AG04450 (cell line): ENCODE data around the gene ECHDC3. TPM values are rescaled to one million over a fixed set of nuclear protein-coding genes. Genes with fewer than 3 reads are reported as not detected.

Source experiments
- CTCF ChIA-PET: fragments of 300-600, 350-600 bp; formaldehyde crosslinking; extraction: SDS; loops from one replicate; lab custom pipeline; 2022; ENCODE audit warnings: antibody characterized with exemption, inconsistent platforms; lab: Charles Lee
- POLR2A ChIA-PET: fragments of 350-600 bp; formaldehyde crosslinking; extraction: SDS; loops from one replicate; lab custom pipeline; 2021; ENCODE audit warnings: antibody characterized with exemption, inconsistent platforms; lab: Yijun Ruan, JAX
- DNase-seq: peaks from one replicate; pipeline ENCODE4 v3.0.0-alpha.2; 2011; ENCODE audit warnings: low read depth, low spot score
- H3K27ac ChIP-seq: one replicate; pipeline ENCODE4 v1.5.1; 2012; ENCODE audit warnings: low read depth, low read length, control low read depth
- H3K27me3 ChIP-seq: one replicate; pipeline ENCODE4 v1.6.0; 2012; ENCODE audit warnings: low read length; ENCODE audit not compliant: control insufficient read depth, insufficient read depth
- H3K4me3 ChIP-seq: 2 replicates; pipeline ENCODE4 v1.5.1; 2011; ENCODE audit warnings: mild to moderate bottlenecking, low read depth, low read length, control low read depth
- H3K9me3 ChIP-seq: 2 replicates; pipeline ENCODE4 v1.5.1; 2012; ENCODE audit warnings: low read length; ENCODE audit not compliant: control insufficient read depth, insufficient read depth
- polyA plus RNA-seq: library from polyadenylated mRNA; depleted of rRNA; stranded (reverse); fragments of >200 nt; gene quantifications from 2 replicates; pipeline ENCODE4 v1.2.3, GENCODE V29; 2011
- TF ChIP-seq, protein P1 (sequence below): IDR thresholded peaks from 2 replicates; pipeline ENCODE4 v1.5.1; 2011; ENCODE audit warnings: low read depth, low read length, control low read depth, inconsistent platforms

Gene ECHDC3
- polyA plus RNA-seq, 1 experiment: 1.3 TPM

DNA sequence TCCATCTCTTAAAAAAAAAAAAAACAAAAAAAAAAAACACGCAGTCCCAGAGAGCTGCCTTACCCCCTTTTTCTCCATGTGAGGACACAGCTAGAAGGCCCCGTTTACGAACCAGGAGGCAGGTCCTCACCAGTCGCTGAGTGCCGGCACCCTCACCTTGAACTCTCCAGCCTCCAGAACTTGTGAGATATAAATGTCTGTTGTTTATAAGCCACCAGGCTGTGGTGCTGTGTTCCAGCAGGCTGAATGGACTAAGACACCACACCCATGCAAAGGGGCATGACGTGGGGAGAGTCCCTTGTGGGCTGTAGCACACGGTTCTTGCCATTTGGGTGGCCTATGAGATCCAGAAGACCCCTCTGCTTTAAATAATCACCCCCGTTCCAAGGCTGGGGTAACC, 17.2 kb downstream of the ECHDC3 start:
- Histone ChIP-seq H3K9me3 (peaks cover 4% of the 10 kb centered on the region; the same call in 1 of the 2 replicates), H3K27ac (no peak overlapping the region), H3K27me3 (peaks cover 3% of the 10 kb centered on the region), H3K4me3 (no peak overlapping the region)
- ChIA-PET POLR2A (no interaction called here), CTCF (interaction anchor here (0.6 to 6.2 kb wide), 4 partner anchors 13 to 263 kb away, joined by 3 to 128 read pairs (median 9); no protein-coding TSS in a partner anchor)
- no peak for DNase-seq
- TF ChIP-seq, protein P1, sequence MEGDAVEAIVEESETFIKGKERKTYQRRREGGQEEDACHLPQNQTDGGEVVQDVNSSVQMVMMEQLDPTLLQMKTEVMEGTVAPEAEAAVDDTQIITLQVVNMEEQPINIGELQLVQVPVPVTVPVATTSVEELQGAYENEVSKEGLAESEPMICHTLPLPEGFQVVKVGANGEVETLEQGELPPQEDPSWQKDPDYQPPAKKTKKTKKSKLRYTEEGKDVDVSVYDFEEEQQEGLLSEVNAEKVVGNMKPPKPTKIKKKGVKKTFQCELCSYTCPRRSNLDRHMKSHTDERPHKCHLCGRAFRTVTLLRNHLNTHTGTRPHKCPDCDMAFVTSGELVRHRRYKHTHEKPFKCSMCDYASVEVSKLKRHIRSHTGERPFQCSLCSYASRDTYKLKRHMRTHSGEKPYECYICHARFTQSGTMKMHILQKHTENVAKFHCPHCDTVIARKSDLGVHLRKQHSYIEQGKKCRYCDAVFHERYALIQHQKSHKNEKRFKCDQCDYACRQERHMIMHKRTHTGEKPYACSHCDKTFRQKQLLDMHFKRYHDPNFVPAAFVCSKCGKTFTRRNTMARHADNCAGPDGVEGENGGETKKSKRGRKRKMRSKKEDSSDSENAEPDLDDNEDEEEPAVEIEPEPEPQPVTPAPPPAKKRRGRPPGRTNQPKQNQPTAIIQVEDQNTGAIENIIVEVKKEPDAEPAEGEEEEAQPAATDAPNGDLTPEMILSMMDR: no peak

- ChIA-PET CTCF (interaction anchor here (0.8 to 6.2 kb wide), 3 partner anchors 245 to 336 kb away, joined by 3 to 128 read pairs (median 4); no protein-coding TSS in a partner anchor), POLR2A (no interaction called here)
- peaks cover 4% of the 10 kb centered on the region; the same call in 1 of the 2 replicates for H3K9me3 ChIP-seq
- H3K27me3 ChIP-seq: peaks cover 7% of the 10 kb centered on the region
- DNase-seq: no peak
- TF ChIP-seq, protein P1: no peak
- no peak overlapping the region for H3K4me3 ChIP-seq
- H3K27ac ChIP-seq: no peak overlapping the region
These were observed 18.0 kb downstream of the ECHDC3 start for GRCh38 chr10:11760151-11760550.

DNA sequence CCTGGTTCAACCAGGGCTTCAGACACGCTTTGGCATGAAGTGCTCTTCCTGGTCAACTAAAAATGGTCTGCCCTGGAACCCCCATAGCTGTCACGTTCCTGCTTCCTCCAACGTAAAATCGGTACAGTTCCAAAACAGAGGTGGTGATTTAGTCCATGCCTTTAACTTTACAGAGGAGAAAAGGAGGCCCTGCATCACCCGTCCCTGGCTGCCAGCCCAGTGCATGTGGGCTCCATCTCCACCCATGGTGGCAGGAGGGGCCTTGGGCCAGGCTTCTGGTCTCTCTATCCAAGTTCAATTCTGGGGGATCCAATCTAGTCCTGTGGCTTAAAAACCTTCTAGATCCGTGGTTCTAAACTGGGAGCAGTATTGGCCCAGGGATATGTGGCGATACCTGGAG, 18.7 kb downstream of the ECHDC3 start:
- Histone ChIP-seq H3K27me3 (peaks cover 10% of the 10 kb centered on the region), H3K9me3 (peaks cover 4% of the 10 kb centered on the region; the same call in 1 of the 2 replicates), H3K4me3 (no peak overlapping the region), H3K27ac (no peak overlapping the region)
- TF ChIP-seq, protein P1: no peak
- no peak for DNase-seq
- POLR2A ChIA-PET: no interaction called here
- CTCF ChIA-PET: interaction anchor here (0.8 to 6.2 kb wide), 3 partner anchors 246 to 336 kb away, joined by 3 to 128 read pairs (median 4); no protein-coding TSS in a partner anchor

DNA sequence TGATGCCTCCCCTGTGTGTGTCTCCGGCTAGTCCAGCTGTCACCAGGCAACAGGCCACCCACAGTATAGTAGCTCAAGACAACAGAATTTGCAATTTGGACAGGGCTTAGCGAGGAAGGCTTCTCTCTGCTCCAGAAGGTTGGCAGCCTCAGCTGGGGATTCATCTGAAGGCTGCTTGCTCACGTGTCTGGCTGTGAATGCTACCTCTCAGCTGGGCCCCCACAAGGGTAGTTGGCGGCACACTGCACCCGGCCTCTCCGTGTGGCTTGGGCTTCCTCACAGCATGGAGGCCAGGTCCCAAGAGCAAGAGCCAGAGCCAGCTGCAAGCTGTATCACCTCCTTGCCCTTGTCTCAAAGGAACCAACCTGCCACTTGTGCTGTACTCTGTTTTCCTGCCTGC, 19.2 kb downstream of the ECHDC3 start:
- TF ChIP-seq, protein P1: no peak
- Histone ChIP-seq H3K9me3 (peaks cover 4% of the 10 kb centered on the region; the same call in 1 of the 2 replicates), H3K27ac (no peak overlapping the region), H3K4me3 (no peak overlapping the region), H3K27me3 (peaks cover 10% of the 10 kb centered on the region)
- no peak for DNase-seq
- ChIA-PET CTCF (interaction anchor here (6.2 kb wide), 1 partner anchor 247 kb away, joined by 128 read pairs; no protein-coding TSS in a partner anchor), POLR2A (no interaction called here)

GRCh38 chr10:11762706-11763500, 20.7 kb downstream of the ECHDC3 start:
- Histone ChIP-seq H3K27me3 (peaks cover 10% of the 10 kb centered on the region), H3K9me3 (peaks cover 4% of the 10 kb centered on the region; the same call in 1 of the 2 replicates), H3K27ac (no peak overlapping the region), H3K4me3 (no peak overlapping the region)
- DNase-seq: no peak
- TF ChIP-seq, protein P1: no peak
- ChIA-PET CTCF (no interaction called here), POLR2A (no interaction called here)
